HEK293T (cell line): ENCODE measurements around the gene SLX4IP.
"Not testable (repeated sequence)": the region's sequence is repeated elsewhere in the genome, so short reads cannot be mapped to it uniquely, and the experiment has no call there.

Experiments
- FOXA1 ChIP-seq: fragments of 450-650 bp; IDR thresholded peaks from 2 replicates; pipeline ENCODE4 v1.6.1; 2016; ENCODE audit warnings: mild to moderate bottlenecking
- FOXK2 ChIP-seq: fragments of 450-650 bp; IDR thresholded peaks from 2 replicates; pipeline ENCODE4 v1.6.1; 2016; ENCODE audit warnings: mild to moderate bottlenecking
- FOXM1 ChIP-seq: fragments of 450-650 bp; IDR thresholded peaks from 2 replicates; pipeline ENCODE4 v1.6.1; 2017; ENCODE audit warnings: mild to moderate bottlenecking, borderline replicate concordance
- HDGF ChIP-seq: fragments of 450-650 bp; IDR thresholded peaks from 2 replicates; pipeline ENCODE4 v1.6.1; 2017; ENCODE audit warnings: antibody characterized with exemption, borderline replicate concordance
- LEF1 ChIP-seq: fragments of 450-650 bp; IDR thresholded peaks from 2 replicates; pipeline ENCODE4 v1.6.1; 2017; ENCODE audit warnings: mild to moderate bottlenecking, borderline replicate concordance
- NFRKB ChIP-seq: fragments of 450-650 bp; IDR thresholded peaks from 2 replicates; pipeline ENCODE4 v1.6.1; 2016; ENCODE audit warnings: mild to moderate bottlenecking, moderate library complexity
- SP1 ChIP-seq: fragments of 450-650 bp; IDR thresholded peaks from 2 replicates; pipeline ENCODE4 v1.6.1; 2017
- SUZ12 ChIP-seq: fragments of 450-650 bp; IDR thresholded peaks from 2 replicates; pipeline ENCODE4 v1.6.1; 2016; ENCODE audit warnings: mild to moderate bottlenecking

GRCh38 chr20:10417218-10417617, 17.9 kb upstream of the SLX4IP start:
- not testable (repeated sequence) for TF ChIP-seq SP1, FOXK2, HDGF, LEF1, FOXM1, FOXA1, SUZ12, NFRKB
